HepG2 (cell line): ENCODE measurements around the gene ETV5. TPM values are rescaled to one million over a fixed set of nuclear protein-coding genes. Genes with fewer than 3 reads are reported as not detected.

ENCODE experiments used
- ARID4A ChIP-seq: sonication (generic); formaldehyde crosslinking; IDR thresholded peaks from 2 replicates; pipeline ENCODE4 v1.5.0; 2020; ENCODE audit warnings: mild to moderate bottlenecking, missing genetic modification reagents, borderline replicate concordance
- CAMTA2 ChIP-seq: sonication (generic); formaldehyde crosslinking; IDR thresholded peaks from 2 replicates; pipeline ENCODE4 v1.4.0; 2020; ENCODE audit warnings: mild to moderate bottlenecking, missing genetic modification reagents, borderline replicate concordance
- CBFB ChIP-seq: sonication (generic); formaldehyde crosslinking; IDR thresholded peaks from 2 replicates; pipeline ENCODE4 v1.4.0; 2020; ENCODE audit warnings: missing genetic modification reagents
- CHCHD3 ChIP-seq: sonication (generic); formaldehyde crosslinking; IDR thresholded peaks from 2 replicates; pipeline ENCODE4 v1.8.0; 2022; ENCODE audit warnings: mild to moderate bottlenecking, missing genetic modification reagents, moderate library complexity
- KMT2B ChIP-seq: IDR thresholded peaks from 2 replicates; pipeline ENCODE4 v1.6.1; 2016; ENCODE audit warnings: missing genetic modification reagents, missing compliant biosample characterization
- LCORL ChIP-seq, 2 experiments: fragments of 450-650 bp in 1 of 2; sonication (generic) in 1 of 2; formaldehyde crosslinking in 1 of 2; IDR thresholded peaks; 2 replicates each; pipeline versions ENCODE4 v1.5.0 to v1.6.1; 2017 to 2020; ENCODE audit warnings: antibody characterized with exemption in 1 of 2, missing genetic modification reagents in 1 of 2
- PHF5A ChIP-seq: IDR thresholded peaks from one replicate; pipeline ENCODE4 v1.6.1; 2018; ENCODE audit warnings: low read depth, missing genetic modification reagents; ENCODE audit not compliant: unreplicated experiment
- RBM39 ChIP-seq: fragments of 200-400 bp; formaldehyde crosslinking; IDR thresholded peaks from one replicate; pipeline ENCODE4 v1.6.1; 2018; ENCODE audit warnings: antibody characterized with exemption, mild to moderate bottlenecking, low read depth, low read length; ENCODE audit not compliant: poor library complexity, severe bottlenecking
- TEAD2 ChIP-seq: sonication (generic); formaldehyde crosslinking; IDR thresholded peaks from 2 replicates; pipeline ENCODE4 v1.9.0; 2021; ENCODE audit warnings: missing genetic modification reagents
- TFE3 ChIP-seq: IDR thresholded peaks from 2 replicates; pipeline ENCODE4 v1.6.1; 2016
- ZNF142 ChIP-seq: sonication (generic); formaldehyde crosslinking; IDR thresholded peaks from 2 replicates; pipeline ENCODE4 v1.4.0; 2020; ENCODE audit warnings: missing genetic modification reagents
- ZNF260 ChIP-seq: sonication (generic); formaldehyde crosslinking; IDR thresholded peaks from 2 replicates; pipeline ENCODE4 v1.4.0; 2020; ENCODE audit warnings: missing genetic modification reagents, low read depth, mild to moderate bottlenecking, borderline replicate concordance
- ZNF329 ChIP-seq: sonication (generic); formaldehyde crosslinking; IDR thresholded peaks from 2 replicates; pipeline ENCODE4 v1.9.0; 2021; ENCODE audit warnings: low read depth, mild to moderate bottlenecking, missing genetic modification reagents
- ZNF367 ChIP-seq: sonication (generic); formaldehyde crosslinking; IDR thresholded peaks from 2 replicates; pipeline ENCODE4 v1.4.0; 2020; ENCODE audit warnings: missing genetic modification reagents, borderline replicate concordance
- ZNF737 ChIP-seq: sonication (generic); formaldehyde crosslinking; IDR thresholded peaks from 2 replicates; pipeline ENCODE4 v1.5.0; 2020; ENCODE audit warnings: missing genetic modification reagents, mild to moderate bottlenecking, borderline replicate concordance
- ZNF816 ChIP-seq: sonication (generic); formaldehyde crosslinking; IDR thresholded peaks from 2 replicates; pipeline ENCODE4 v1.8.0; 2022; ENCODE audit warnings: missing genetic modification reagents, mild to moderate bottlenecking, borderline replicate concordance
- polyA plus RNA-seq, 8 experiments: library from polyadenylated mRNA; depleted of rRNA in 3 of 8; stranded (reverse) in 7 of 8; unstranded in 1 of 8; fragments of >200 nt; fragmentation: Illumina TruSeq in 4 of 8; extraction: Trizol in 4 of 8; gene quantifications; 2 replicates each; pipeline versions ENCODE4 v1.2.1 to v1.2.3, GENCODE V29; 2011 to 2016; ENCODE audit warnings: low read depth in 4 of 8, missing spikeins in 1 of 8, mixed read lengths in 1 of 8; ENCODE audit not compliant: insufficient read depth in 1 of 8
- total RNA-seq, 5 experiments: library from RNA; depleted of rRNA; stranded (reverse); fragments of >200 nt; fragmentation: Illumina TruSeq; extraction: Trizol; gene quantifications; 2 replicates each; pipeline ENCODE4 v1.2.3, GENCODE V29; 2016; ENCODE audit warnings: low read depth in 1 of 5

The ETV5 gene
- total and polyA plus RNA-seq, 2 of the 13 experiments (the other 11 are each of a cell fraction or from before 2014, with no cell fraction given): 52.9 to 57.2 TPM

GRCh38 chr3:186107215-186108105 lies 1.4 kb downstream of the ETV5 start (continued):
- no peak for TF ChIP-seq ZNF142 (CRISPR knock-in tag)
- TF ChIP-seq ZNF367: no peak
- TF ChIP-seq ZNF260 (CRISPR knock-in tag): no peak
- TF ChIP-seq PHF5A: no peak
- TF ChIP-seq CHCHD3 (CRISPR knock-in tag): no peak
- no peak for TF ChIP-seq CAMTA2 (CRISPR knock-in tag)
- no peak for TF ChIP-seq TFE3 (CRISPR knock-in tag)
- TF ChIP-seq RBM39: peak; percentile 37
- no peak for TF ChIP-seq CBFB (CRISPR knock-in tag)
- TF ChIP-seq ZNF329: no peak
- TF ChIP-seq ZNF816: no peak
- TF ChIP-seq ZNF737 (CRISPR knock-in tag): no peak
- no peak for TF ChIP-seq TEAD2 (CRISPR knock-in tag)
- peak; percentile 18; the same call in 1 of the 2 replicates for TF ChIP-seq KMT2B (CRISPR knock-in tag)
- TF ChIP-seq LCORL (IDR thresholded peaks at IDR 0.05): no peak
- TF ChIP-seq LCORL (CRISPR knock-in tag; IDR thresholded peaks at IDR 0.05): peak; percentile 35; the same call in 1 of the 2 replicates
- peak; percentile 69; the same call in 1 of the 2 replicates for TF ChIP-seq ARID4A (CRISPR knock-in tag)
